Panc1 (cell line): ENCODE measurements around the gene KIRREL3. TPM values are rescaled to one million over a fixed set of nuclear protein-coding genes. Genes with fewer than 3 reads are reported as not detected.
A peak's percentile ranks its signal among the peaks of the same experiment; 100 is the strongest.

Experiments used
- ATAC-seq: fragments of 200-7000 bp; cut with Tn5 transposase; 2 replicates; pipeline ENCODE4 v1.9.1; 2020; ENCODE audit warnings: mild to moderate bottlenecking, moderate library complexity
- BruUV-seq: library from RNA; stranded (reverse); fragments of 400-500 nt; replicated peaks from 2 replicates; lab custom pipeline; 2021; lab: Mats Ljungman, UMichigan
- CTCF ChIA-PET: fragments of 300-600 bp; sonication (Branson Sonifier 250); formaldehyde crosslinking; loops from one replicate; lab custom pipeline; 2022; ENCODE audit warnings: antibody characterized with exemption; lab: Charles Lee
- POLR2A ChIA-PET: fragments of 300-600 bp; sonication (Branson Sonifier 250); formaldehyde crosslinking; loops from one replicate; lab custom pipeline; 2022; ENCODE audit warnings: antibody characterized with exemption; lab: Charles Lee
- DNase-seq: peaks from one replicate; pipeline ENCODE4 v3.0.0-alpha.2; 2010; ENCODE audit warnings: low read depth, low spot score
- H3K27ac ChIP-seq: 2 replicates; pipeline ENCODE4 v1.5.1; 2011; ENCODE audit warnings: mild to moderate bottlenecking, low read length, inconsistent platforms
- H3K27me3 ChIP-seq: fragments of 200-500 bp; sonication (Bioruptor generic); 2 replicates; pipeline ENCODE4 v1.6.0; 2014; ENCODE audit warnings: low read length, inconsistent platforms; ENCODE audit not compliant: control insufficient read depth, insufficient read depth
- H3K36me3 ChIP-seq: fragments of 200-500 bp; sonication (Bioruptor generic); 2 replicates; pipeline ENCODE4 v1.5.1; 2014; ENCODE audit warnings: inconsistent platforms, mild to moderate bottlenecking, low read length, moderate library complexity; ENCODE audit not compliant: control insufficient read depth, insufficient read depth
- H3K4me1 ChIP-seq: 2 replicates; pipeline ENCODE4 v1.5.1; 2011; ENCODE audit warnings: inconsistent platforms, mild to moderate bottlenecking, low read length, moderate library complexity; ENCODE audit not compliant: control insufficient read depth, insufficient read depth
- H3K4me3 ChIP-seq, 2 experiments: 2 replicates each; pipeline ENCODE4 v1.5.1; 2011 to 2012; ENCODE audit warnings: low read depth in 2 of 2, low read length in 2 of 2, mild to moderate bottlenecking in 2 of 2, inconsistent platforms in 1 of 2, moderate library complexity in 1 of 2
- H3K9me3 ChIP-seq: fragments of 200-500 bp; sonication (Bioruptor generic); 2 replicates; pipeline ENCODE4 v1.5.1; 2014; ENCODE audit warnings: low read depth, mild to moderate bottlenecking, inconsistent platforms, low read length, moderate library complexity; ENCODE audit not compliant: control insufficient read depth, insufficient read depth
- CTCF ChIP-seq: fragments of 450-650 bp; IDR thresholded peaks from 2 replicates; pipeline ENCODE4 v1.5.1; 2017; ENCODE audit warnings: mild to moderate bottlenecking
- POLR2AphosphoS5 ChIP-seq: IDR thresholded peaks from 2 replicates; pipeline ENCODE4 v1.6.1; 2012; ENCODE audit warnings: mild to moderate bottlenecking, low read depth, low read length, moderate library complexity
- TCF7L2 ChIP-seq: IDR thresholded peaks from 2 replicates; pipeline ENCODE4 v1.6.1; 2011; ENCODE audit warnings: mild to moderate bottlenecking, low read depth, low read length, inconsistent platforms
- in situ Hi-C: cut with HindIII; loops from 2 replicates; pipeline ENCODE4 v1.10.0; 2016; ENCODE audit warnings: low sequenced_read_pairs, low pct_unique_long_range_greater_than_20kb
- intact Hi-C: fragments of 100-400 bp; cut with micrococcal nuclease; formaldehyde crosslinking; loops from one replicate; pipeline ENCODE4 v1.10.0; 2022; ENCODE audit not compliant: unreplicated experiment
- total RNA-seq: library from RNA; stranded (reverse); gene quantifications from one replicate; pipeline ENCODE4 v1.2.1, GENCODE V29; 2021; ENCODE audit not compliant: unreplicated experiment

KIRREL3 gene
- total RNA-seq, 1 experiment from 2014 or later, result 0.36 TPM

DNA sequence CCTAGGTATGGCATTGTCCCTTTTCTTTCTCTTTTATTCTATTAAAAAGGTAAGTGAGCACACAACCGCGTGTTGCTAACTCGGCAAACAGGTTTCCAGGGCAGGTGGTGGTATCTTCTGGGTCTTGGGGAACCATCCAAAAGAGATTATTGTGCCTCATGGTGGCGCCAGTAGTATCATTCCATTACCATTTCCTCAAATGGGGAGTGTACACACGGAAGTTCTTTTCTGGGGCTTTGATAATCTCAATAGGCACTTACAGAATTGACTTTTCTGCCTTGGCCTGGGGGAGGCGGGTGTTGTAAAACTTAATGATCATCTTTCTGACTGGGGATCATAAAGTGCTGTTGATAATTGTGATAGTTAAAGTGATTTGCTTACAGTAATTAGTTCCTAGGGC lies 234.1 kb downstream of the KIRREL3 start:
- CTCF ChIA-PET, result no interaction called here
- no peaks in the 10 kb centered on the region for H3K36me3 ChIP-seq
- in situ Hi-C loops, result no loop called here
- ATAC-seq, result no peak
- H3K4me1 ChIP-seq, result no peaks in the 10 kb centered on the region
- no peak overlapping the region for H3K27ac ChIP-seq
- no TSS peak for BruUV-seq
- TF ChIP-seq CTCF (0 out of 2 replicates have a peak, but pooled peaks have one; percentile 13), POLR2AphosphoS5 (no peak), TCF7L2 (no peak)
- no peak overlapping the region for H3K4me3 ChIP-seq
- H3K9me3 ChIP-seq, result no peaks in the 10 kb centered on the region
- POLR2A ChIA-PET, result no interaction called here
- no peak for DNase-seq
- peaks cover 4% of the 10 kb centered on the region; the same call in 1 of the 2 replicates for H3K27me3 ChIP-seq
- intact Hi-C loops, result no loop called here

DNA sequence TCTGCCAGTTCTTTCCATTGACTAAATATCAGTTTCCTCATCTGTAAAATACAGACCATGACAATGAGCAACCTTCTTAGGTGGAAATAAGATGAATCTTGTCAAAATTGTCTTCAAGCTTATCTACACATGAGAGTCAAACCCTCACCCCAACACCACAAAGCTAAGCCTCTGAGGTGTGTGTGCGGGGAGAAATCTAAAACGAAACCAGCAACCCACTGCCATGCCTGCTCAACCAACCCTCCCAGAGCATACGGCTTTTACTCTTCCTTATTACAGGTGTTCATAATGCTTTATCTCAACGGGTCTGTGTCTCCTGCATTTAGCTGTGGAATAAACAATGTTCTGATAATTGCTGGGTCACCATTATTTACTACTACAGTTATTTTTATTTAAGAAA lies 235.4 kb downstream of the KIRREL3 start:
- TF ChIP-seq CTCF, result no peak
- no peaks in the 10 kb centered on the region for H3K36me3 ChIP-seq
- no peaks in the 10 kb centered on the region for H3K4me1 ChIP-seq
- intact Hi-C loops (no loop called here), in situ Hi-C loops (no loop called here)
- ChIA-PET CTCF (no interaction called here), POLR2A (no interaction called here)
- BruUV-seq, result no TSS peak
- 0 out of 2 replicates have a peak, but pooled peaks cover 4% of the 10 kb centered on the region for H3K27me3 ChIP-seq
- no peak overlapping the region for H3K4me3 ChIP-seq
- no peak for ATAC-seq
- DNase-seq, result no peak
- H3K9me3 ChIP-seq, result no peaks in the 10 kb centered on the region
- no peak overlapping the region for H3K27ac ChIP-seq

DNA sequence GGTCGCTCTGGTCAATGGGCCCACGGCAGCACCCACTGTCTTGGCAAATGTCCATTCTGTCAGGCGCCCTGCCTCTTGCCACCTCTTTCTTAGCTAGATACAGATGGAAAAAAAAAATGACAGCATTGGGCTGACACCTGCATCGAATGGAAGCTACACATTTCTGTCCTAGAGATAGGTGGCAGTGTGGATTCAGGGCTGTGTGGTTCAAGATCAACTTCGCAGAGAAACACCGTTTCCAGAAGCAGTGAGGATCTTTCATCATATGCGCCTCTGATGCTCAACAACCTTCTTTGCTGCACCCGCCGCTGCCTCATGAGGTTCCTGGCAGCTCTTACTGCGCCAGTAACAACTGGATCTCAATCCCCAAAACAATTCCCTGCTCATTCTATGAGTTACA lies 236.3 kb downstream of the KIRREL3 start:
- Histone ChIP-seq H3K9me3 (no peaks in the 10 kb centered on the region), H3K4me1 (no peaks in the 10 kb centered on the region), H3K4me3 (no peak overlapping the region), H3K27ac (no peak overlapping the region), H3K27me3 (0 out of 2 replicates have a peak, but pooled peaks cover 4% of the 10 kb centered on the region), H3K36me3 (no peaks in the 10 kb centered on the region)
- ChIA-PET CTCF (interaction anchor here (0.6 kb wide), 1 partner anchor 9 kb away, joined by 4 read pairs; no protein-coding TSS in a partner anchor), POLR2A (no interaction called here)
- BruUV-seq, result no TSS peak
- in situ Hi-C loops, result no loop called here
- ATAC-seq, result no peak
- DNase-seq, result no peak
- intact Hi-C loops, result no loop called here
- TF ChIP-seq POLR2AphosphoS5 (no peak), CTCF (peak; percentile 26; the same call in 1 of the 2 replicates)
